ENCODE data around the gene CCSAP. TPM values are rescaled to one million over a fixed set of nuclear protein-coding genes. Genes with fewer than 3 reads are reported as not detected.
"Not testable (repeated sequence)": the region's sequence is repeated elsewhere in the genome, so short reads cannot be mapped to it uniquely, and the experiment has no call there.

The CCSAP gene
- total RNA-seq, 1 donor from 2014 or later: 5.9 TPM

GRCh38 chr1:229364207-229365065 is 21.6 kb upstream of the CCSAP start:
- no peak for DNase-seq (ENCODE audit: low read depth, low spot score)

GRCh38 chr1:229363723-229364122 is 20.9 kb upstream of the CCSAP start:
- DNase-seq (ENCODE audit: low read depth, low spot score): no peak

- DNase-seq (ENCODE audit: low read depth, low spot score): no peak
Observed at GRCh38 chr1:229360420-229360819, 17.6 kb upstream of the CCSAP start.

- DNase-seq (ENCODE audit: low read depth, low spot score): no peak
Observed at GRCh38 chr1:229355661-229356060, 12.8 kb upstream of the CCSAP start.

- DNase-seq (ENCODE audit: low read depth, low spot score): no peak
Observed at GRCh38 chr1:229354226-229354625, 11.4 kb upstream of the CCSAP start.

- DNase-seq (ENCODE audit: low read depth, low spot score): no peak
Observed at GRCh38 chr1:229352975-229353374, 10.1 kb upstream of the CCSAP start.

- DNase-seq (ENCODE audit: low read depth, low spot score): no peak
Observed at GRCh38 chr1:229349463-229350385, 6.9 kb upstream of the CCSAP start.

- DNase-seq (ENCODE audit: low read depth, low spot score): no peak
Observed at GRCh38 chr1:229347528-229347927, 4.7 kb upstream of the CCSAP start.

- no peak for DNase-seq (ENCODE audit: low read depth, low spot score)
Observed at GRCh38 chr1:229344937-229345684, 2.3 kb upstream of the CCSAP start.

- no peak for DNase-seq (ENCODE audit: low read depth, low spot score)
Observed at GRCh38 chr1:229344139-229344538, 1.3 kb upstream of the CCSAP start.

GRCh38 chr1:229341774-229342655 is 832 bp downstream of the CCSAP start:
- DNase-seq (ENCODE audit: low read depth, low spot score): no peak

- DNase-seq (ENCODE audit: low read depth, low spot score): no peak
Observed at GRCh38 chr1:229340496-229340895, 2.4 kb downstream of the CCSAP start.

- no peak for DNase-seq (ENCODE audit: low read depth, low spot score)
Observed at GRCh38 chr1:229339520-229339919, 3.3 kb downstream of the CCSAP start.

- DNase-seq (ENCODE audit: low read depth, low spot score): no peak
Observed at GRCh38 chr1:229339086-229339485, 3.8 kb downstream of the CCSAP start.

- DNase-seq (ENCODE audit: low read depth, low spot score): no peak
Observed at GRCh38 chr1:229336345-229336744, 6.5 kb downstream of the CCSAP start.

- DNase-seq (ENCODE audit: low read depth, low spot score): no peak
Observed at GRCh38 chr1:229334716-229335115, 8.1 kb downstream of the CCSAP start.

- DNase-seq (ENCODE audit: low read depth, low spot score): no peak
Observed at GRCh38 chr1:229334269-229334668, 8.6 kb downstream of the CCSAP start.

- DNase-seq (ENCODE audit: low read depth, low spot score): no peak
Observed at GRCh38 chr1:229328598-229329362, 14.1 kb downstream of the CCSAP start.

- DNase-seq (ENCODE audit: low read depth, low spot score): not testable (repeated sequence)
Observed at GRCh38 chr1:229327765-229328164, 15.1 kb downstream of the CCSAP start.

- no peak for DNase-seq (ENCODE audit: low read depth, low spot score)
Observed at GRCh38 chr1:229326601-229327000, 16.2 kb downstream of the CCSAP start.
